Neutrophil (primary cell): ENCODE data around the gene DMD.

Experiments used
- H3K27ac ChIP-seq: fragments of 200-600 bp; sonication (generic); 2 replicates; pipeline ENCODE4 v1.5.1; 2016; ENCODE audit warnings: mild to moderate bottlenecking, moderate library complexity
- H3K27me3 ChIP-seq: fragments of 200-600 bp; sonication (generic); 2 replicates; pipeline ENCODE4 v1.6.0; 2016; ENCODE audit warnings: mild to moderate bottlenecking
- H3K36me3 ChIP-seq: fragments of 200-600 bp; sonication (generic); 2 replicates; pipeline ENCODE4 v1.5.1; 2017
- H3K4me1 ChIP-seq, 2 experiments: fragments of 200-600 bp in 1 of 2; sonication (generic) in 1 of 2; 1 replicate in 1 of 2; 2 replicates in 1 of 2; pipeline versions ENCODE4 v1.5.1 to v1.6.1; 2013 to 2016; ENCODE audit warnings: low read depth in 1 of 2, low read length in 1 of 2, mild to moderate bottlenecking in 1 of 2, moderate library complexity in 1 of 2; ENCODE audit not compliant: control insufficient read depth in 1 of 2, insufficient read depth in 1 of 2
- H3K4me3 ChIP-seq, 2 experiments: fragments of 200-600 bp in 1 of 2; sonication (generic) in 1 of 2; 1 replicate in 1 of 2; 2 replicates in 1 of 2; pipeline ENCODE4 v1.5.1; 2013 to 2016; ENCODE audit warnings: low read depth in 1 of 2, low read length in 1 of 2, mild to moderate bottlenecking in 1 of 2, moderate library complexity in 1 of 2
- H3K9me3 ChIP-seq: fragments of 200-600 bp; sonication (generic); 2 replicates; pipeline ENCODE4 v1.5.1; 2016
- CTCF ChIP-seq: fragments of 200-600 bp; sonication (generic); IDR thresholded peaks from 2 replicates; pipeline ENCODE4 v1.5.1; 2016; ENCODE audit warnings: antibody characterized with exemption

The DMD gene

GRCh38 chrX:31356275-31357212 is 1854.8 kb downstream of the DMD start:
- Histone ChIP-seq H3K27me3 (no peaks in the 10 kb centered on the region), H3K36me3 (no peaks in the 10 kb centered on the region), H3K4me3 (no peak overlapping the region), H3K9me3 (no peaks in the 10 kb centered on the region), H3K27ac (no peak overlapping the region), H3K4me1 (no peaks in the 10 kb centered on the region)
- TF ChIP-seq CTCF: no peak

- H3K27ac ChIP-seq: no peak overlapping the region
- H3K4me3 ChIP-seq: no peak overlapping the region
- no peaks in the 10 kb centered on the region for H3K9me3 ChIP-seq
- H3K36me3 ChIP-seq: no peaks in the 10 kb centered on the region
- no peaks in the 10 kb centered on the region for H3K4me1 ChIP-seq
- TF ChIP-seq CTCF: no peak
- no peaks in the 10 kb centered on the region for H3K27me3 ChIP-seq
These were observed 1856.0 kb downstream of the DMD start for GRCh38 chrX:31355206-31355955.

- no peaks in the 10 kb centered on the region for H3K36me3 ChIP-seq
- no peaks in the 10 kb centered on the region for H3K4me1 ChIP-seq
- H3K27me3 ChIP-seq: no peaks in the 10 kb centered on the region
- TF ChIP-seq CTCF: no peak
- H3K4me3 ChIP-seq: no peak overlapping the region
- no peaks in the 10 kb centered on the region for H3K9me3 ChIP-seq
- no peak overlapping the region for H3K27ac ChIP-seq
These were observed 1858.3 kb downstream of the DMD start for GRCh38 chrX:31353095-31353494.

- H3K9me3 ChIP-seq: no peaks in the 10 kb centered on the region
- H3K4me3 ChIP-seq: no peak overlapping the region
- no peaks in the 10 kb centered on the region for H3K36me3 ChIP-seq
- no peak for TF ChIP-seq CTCF
- H3K27me3 ChIP-seq: no peaks in the 10 kb centered on the region
- H3K27ac ChIP-seq: no peak overlapping the region
- H3K4me1 ChIP-seq: no peaks in the 10 kb centered on the region
These were observed 1860.6 kb downstream of the DMD start for GRCh38 chrX:31350808-31351074.

GRCh38 chrX:31349515-31349914 is 1861.8 kb downstream of the DMD start:
- TF ChIP-seq CTCF: no peak
- Histone ChIP-seq H3K9me3 (no peaks in the 10 kb centered on the region), H3K27ac (no peak overlapping the region), H3K4me3 (no peak overlapping the region), H3K36me3 (no peaks in the 10 kb centered on the region), H3K27me3 (no peaks in the 10 kb centered on the region), H3K4me1 (no peaks in the 10 kb centered on the region)
